ENCODE measurements around the gene MLIP.

DNA sequence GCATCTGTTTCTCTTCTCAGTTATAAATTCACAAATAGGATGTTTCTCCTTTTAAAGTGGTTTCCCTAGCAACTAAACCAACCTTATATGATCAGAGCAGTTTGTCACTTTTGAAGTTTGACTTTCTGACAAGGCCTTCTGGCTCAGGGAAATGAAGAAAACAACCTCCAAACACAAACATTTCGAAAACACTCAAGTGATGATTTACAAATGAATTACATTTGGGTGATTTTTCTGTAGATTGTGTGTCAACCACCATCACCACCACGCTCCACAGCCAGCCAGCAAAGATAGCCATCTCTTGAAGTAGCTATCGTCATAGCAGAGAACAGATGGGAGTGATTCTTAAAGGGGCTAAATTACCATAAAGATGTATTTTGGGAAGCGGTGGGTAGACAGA lies 16.5 kb upstream of the MLIP start:
- TF ChIP-seq POLR2A (IDR thresholded peaks at IDR 0.05) (no peak), EP300 (IDR thresholded peaks at IDR 0.05; ENCODE audit: low read depth) (no peak)
- TF ChIP-seq, protein P1, sequence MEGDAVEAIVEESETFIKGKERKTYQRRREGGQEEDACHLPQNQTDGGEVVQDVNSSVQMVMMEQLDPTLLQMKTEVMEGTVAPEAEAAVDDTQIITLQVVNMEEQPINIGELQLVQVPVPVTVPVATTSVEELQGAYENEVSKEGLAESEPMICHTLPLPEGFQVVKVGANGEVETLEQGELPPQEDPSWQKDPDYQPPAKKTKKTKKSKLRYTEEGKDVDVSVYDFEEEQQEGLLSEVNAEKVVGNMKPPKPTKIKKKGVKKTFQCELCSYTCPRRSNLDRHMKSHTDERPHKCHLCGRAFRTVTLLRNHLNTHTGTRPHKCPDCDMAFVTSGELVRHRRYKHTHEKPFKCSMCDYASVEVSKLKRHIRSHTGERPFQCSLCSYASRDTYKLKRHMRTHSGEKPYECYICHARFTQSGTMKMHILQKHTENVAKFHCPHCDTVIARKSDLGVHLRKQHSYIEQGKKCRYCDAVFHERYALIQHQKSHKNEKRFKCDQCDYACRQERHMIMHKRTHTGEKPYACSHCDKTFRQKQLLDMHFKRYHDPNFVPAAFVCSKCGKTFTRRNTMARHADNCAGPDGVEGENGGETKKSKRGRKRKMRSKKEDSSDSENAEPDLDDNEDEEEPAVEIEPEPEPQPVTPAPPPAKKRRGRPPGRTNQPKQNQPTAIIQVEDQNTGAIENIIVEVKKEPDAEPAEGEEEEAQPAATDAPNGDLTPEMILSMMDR (IDR thresholded peaks at IDR 0.05): no peak
